ENCODE results near the gene TIMMDC1.

TIMMDC1 gene

GRCh38 chr3:119492128-119492527 is 6.2 kb upstream of the TIMMDC1 start:
- Histone ChIP-seq H3K9ac (ENCODE audit: low read length) (no peak overlapping the region), H3K9me3 (ENCODE audit: insufficient read depth, low read length) (no peaks in the 10 kb centered on the region), H2AFZ (ENCODE audit: low read depth, low read length, severe bottlenecking) (no peak overlapping the region), H3K27me3 (ENCODE audit: low read length) (no peaks in the 10 kb centered on the region), H3K9me2 (replicated peaks; ENCODE audit: insufficient read depth, low read length) (no peaks in the 10 kb centered on the region), H3K79me2 (ENCODE audit: insufficient read depth, low read length) (no peaks in the 10 kb centered on the region), H3K4me3 (ENCODE audit: insufficient read depth, low read length, poor library complexity, severe bottlenecking) (no peak overlapping the region), H4K20me1 (ENCODE audit: low read depth, low read length) (no peaks in the 10 kb centered on the region), H3F3A (ENCODE audit: insufficient read depth) (peaks cover 8% of the 10 kb centered on the region; the same call in 1 of the 2 replicates), H3K27ac (ENCODE audit: low read depth, low read length) (no peak overlapping the region), H3K36me3 (ENCODE audit: low read length) (peaks cover 5% of the 10 kb centered on the region; the same call in 1 of the 2 replicates), H3K4me2 (ENCODE audit: low read depth, low read length, poor library complexity, severe bottlenecking) (no peak overlapping the region)
- TF ChIP-seq EZH2phosphoT487 (conservative IDR thresholded peaks at IDR 0.05; ENCODE audit: low read length) (no peak), CTCF (IDR thresholded peaks at IDR 0.05; ENCODE audit: insufficient read depth, low read length, poor library complexity, severe bottlenecking) (no peak)

- no peaks in the 10 kb centered on the region for H3K9me3 ChIP-seq (ENCODE audit: insufficient read depth, low read length)
- no peaks in the 10 kb centered on the region for H3K27me3 ChIP-seq (ENCODE audit: low read length)
- H3F3A ChIP-seq (ENCODE audit: insufficient read depth), result peaks cover 11% of the 10 kb centered on the region; the same call in 1 of the 2 replicates
- H3K4me3 ChIP-seq (ENCODE audit: insufficient read depth, low read length, poor library complexity, severe bottlenecking), result no peak overlapping the region
- H3K79me2 ChIP-seq (ENCODE audit: insufficient read depth, low read length), result 0 out of 2 replicates have a peak, but pooled peaks cover 3% of the 10 kb centered on the region
- H3K4me2 ChIP-seq (ENCODE audit: low read depth, low read length, poor library complexity, severe bottlenecking), result no peak overlapping the region
- TF ChIP-seq EZH2phosphoT487 (conservative IDR thresholded peaks at IDR 0.05; ENCODE audit: low read length), result no peak
- no peak for TF ChIP-seq CTCF (IDR thresholded peaks at IDR 0.05; ENCODE audit: insufficient read depth, low read length, poor library complexity, severe bottlenecking)
- no peaks in the 10 kb centered on the region for H3K9me2 ChIP-seq (replicated peaks; ENCODE audit: insufficient read depth, low read length)
- H4K20me1 ChIP-seq (ENCODE audit: low read depth, low read length), result no peaks in the 10 kb centered on the region
- H2AFZ ChIP-seq (ENCODE audit: low read depth, low read length, severe bottlenecking), result no peak overlapping the region
- H3K36me3 ChIP-seq (ENCODE audit: low read length), result peaks cover 5% of the 10 kb centered on the region; the same call in 1 of the 2 replicates
- H3K9ac ChIP-seq (ENCODE audit: low read length), result no peak overlapping the region
- no peak overlapping the region for H3K27ac ChIP-seq (ENCODE audit: low read depth, low read length)
These were observed 5.5 kb upstream of the TIMMDC1 start for GRCh38 chr3:119492810-119493209.

- Histone ChIP-seq H3K9ac (ENCODE audit: low read length) (no peak overlapping the region), H4K20me1 (ENCODE audit: low read depth, low read length) (no peaks in the 10 kb centered on the region), H3K4me2 (ENCODE audit: low read depth, low read length, poor library complexity, severe bottlenecking) (no peak overlapping the region), H3K4me3 (ENCODE audit: insufficient read depth, low read length, poor library complexity, severe bottlenecking) (no peak overlapping the region), H3K9me2 (replicated peaks; ENCODE audit: insufficient read depth, low read length) (no peaks in the 10 kb centered on the region), H3K27ac (ENCODE audit: low read depth, low read length) (no peak overlapping the region), H3F3A (ENCODE audit: insufficient read depth) (peaks cover 13% of the 10 kb centered on the region; the same call in 1 of the 2 replicates), H2AFZ (ENCODE audit: low read depth, low read length, severe bottlenecking) (no peak overlapping the region), H3K27me3 (ENCODE audit: low read length) (no peaks in the 10 kb centered on the region), H3K79me2 (ENCODE audit: insufficient read depth, low read length) (peaks cover 17% of the 10 kb centered on the region), H3K36me3 (ENCODE audit: low read length) (peaks cover 5% of the 10 kb centered on the region; the same call in 1 of the 2 replicates), H3K9me3 (ENCODE audit: insufficient read depth, low read length) (no peaks in the 10 kb centered on the region)
- TF ChIP-seq CTCF (IDR thresholded peaks at IDR 0.05; ENCODE audit: insufficient read depth, low read length, poor library complexity, severe bottlenecking) (no peak), EZH2phosphoT487 (conservative IDR thresholded peaks at IDR 0.05; ENCODE audit: low read length) (no peak)
These were observed 3.8 kb upstream of the TIMMDC1 start for GRCh38 chr3:119494597-119494996.
